ENCODE results near the gene RAB11A.

The RAB11A gene

DNA sequence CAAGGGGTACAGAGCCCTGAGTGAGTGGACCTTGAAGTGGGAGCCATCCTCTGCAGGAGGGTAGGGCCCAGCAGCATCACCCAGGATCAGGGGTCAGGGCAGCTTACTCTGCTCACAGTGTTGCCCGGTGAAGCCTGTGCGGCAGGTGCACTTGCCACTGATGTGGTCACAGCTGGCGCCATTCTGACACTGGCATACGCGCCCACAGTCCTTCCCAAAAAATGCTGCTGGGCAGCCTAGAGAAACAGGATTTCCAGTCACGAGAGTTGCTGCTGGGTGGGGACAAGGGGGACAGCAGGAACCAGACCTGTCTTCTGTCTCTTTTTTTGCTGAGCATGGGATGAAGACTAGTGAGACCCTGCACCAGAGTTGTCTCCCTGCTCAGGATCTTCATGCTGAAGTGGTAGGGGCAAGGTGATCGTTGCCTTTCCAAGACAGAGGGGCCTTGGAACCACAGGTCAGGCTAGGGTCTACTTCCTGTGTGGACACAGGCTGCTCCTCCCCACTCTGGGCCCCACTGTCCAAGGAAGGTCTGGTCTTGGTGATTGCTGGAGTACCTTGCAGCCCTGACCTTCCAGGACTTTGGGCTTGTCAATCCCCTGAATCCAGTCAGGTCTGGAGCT is 46.9 kb downstream of the RAB11A start:
- DNase-seq (ENCODE audit: extremely low read depth, low read depth), result no peak
- no peak overlapping the region for H3K4me3 ChIP-seq (replicated peaks; ENCODE audit: low read depth, low read length)

GRCh38 chr15:65916664-65917406 is 47.5 kb downstream of the RAB11A start:
- H3K4me3 ChIP-seq (replicated peaks; ENCODE audit: low read depth, low read length), result no peak overlapping the region
- DNase-seq (ENCODE audit: extremely low read depth, low read depth), result no peak
- peak; percentile 60 for TF ChIP-seq CTCF (IDR thresholded peaks at IDR 0.05; ENCODE audit: low read depth, low read length, missing control alignments)

More for the DNA sequence above, 46.9 kb downstream of the RAB11A start:
- TF ChIP-seq CTCF (IDR thresholded peaks at IDR 0.05; ENCODE audit: low read depth, low read length, missing control alignments), result no peak

DNA sequence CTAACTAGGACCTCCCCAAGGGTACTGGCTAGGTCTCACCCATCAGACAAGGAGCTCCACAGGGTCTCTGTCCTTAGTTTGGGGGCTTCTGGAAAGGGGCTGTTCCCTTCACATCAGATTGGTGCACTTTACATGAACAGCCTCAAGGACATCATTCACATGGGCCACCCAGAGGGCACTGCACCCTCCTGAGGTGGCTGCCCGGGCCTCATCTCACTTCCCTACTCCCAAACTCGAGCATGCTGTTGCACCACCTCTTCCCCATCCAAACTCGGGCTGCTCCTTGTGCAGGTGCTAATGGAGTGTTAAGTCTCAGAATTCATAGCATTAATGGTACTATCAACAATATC is 48.1 kb downstream of the RAB11A start:
- no peak for DNase-seq (ENCODE audit: extremely low read depth, low read depth)
- H3K4me3 ChIP-seq (replicated peaks; ENCODE audit: low read depth, low read length), result no peak overlapping the region
- TF ChIP-seq CTCF (IDR thresholded peaks at IDR 0.05; ENCODE audit: low read depth, low read length, missing control alignments), result no peak

DNA sequence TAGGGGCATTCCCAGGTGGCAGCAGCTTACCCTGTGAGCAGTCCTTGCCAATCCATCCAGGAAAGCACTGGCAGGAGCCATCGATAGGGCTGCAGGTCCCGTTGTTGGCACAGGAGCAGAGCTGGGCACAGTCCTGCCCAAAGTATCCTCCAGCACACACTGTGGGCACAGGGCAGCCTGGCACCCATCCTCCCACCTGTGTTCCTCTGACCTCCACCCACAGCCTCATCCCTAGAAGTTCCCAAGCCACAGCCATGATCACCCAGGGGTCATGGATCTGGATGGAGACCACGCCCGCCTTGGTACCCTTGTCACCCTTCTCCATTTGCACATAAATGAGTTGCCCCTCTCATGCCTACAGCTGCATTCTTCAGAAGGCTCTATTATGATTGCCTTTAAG is 48.6 kb downstream of the RAB11A start:
- TF ChIP-seq CTCF (IDR thresholded peaks at IDR 0.05; ENCODE audit: low read depth, low read length, missing control alignments), result no peak
- no peak overlapping the region for H3K4me3 ChIP-seq (replicated peaks; ENCODE audit: low read depth, low read length)
- no peak for DNase-seq (ENCODE audit: extremely low read depth, low read depth)

GRCh38 chr15:65918357-65918920 is 49.1 kb downstream of the RAB11A start:
- no peak overlapping the region for H3K4me3 ChIP-seq (replicated peaks; ENCODE audit: low read depth, low read length)
- no peak for DNase-seq (ENCODE audit: extremely low read depth, low read depth)
- TF ChIP-seq CTCF (IDR thresholded peaks at IDR 0.05; ENCODE audit: low read depth, low read length, missing control alignments), result no peak

DNA sequence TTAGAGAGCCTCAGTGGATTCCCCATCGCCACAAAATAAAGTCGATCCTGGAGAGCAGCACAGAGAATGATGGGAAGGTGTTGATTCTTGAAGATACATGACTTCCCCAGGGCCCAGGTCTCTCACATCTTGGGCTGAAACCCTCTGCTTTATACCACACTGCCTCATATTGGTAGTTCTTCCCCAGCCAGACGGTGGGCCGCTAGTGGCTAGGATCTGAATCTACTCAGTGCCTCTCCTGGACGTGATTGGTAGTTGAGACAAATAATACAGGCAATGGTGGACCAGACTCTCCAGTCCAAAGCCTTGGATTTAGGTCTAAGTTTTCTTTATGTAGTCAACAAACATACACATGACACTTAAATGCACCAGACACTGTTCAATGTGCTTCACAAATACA is 49.7 kb downstream of the RAB11A start:
- no peak for TF ChIP-seq CTCF (IDR thresholded peaks at IDR 0.05; ENCODE audit: low read depth, low read length, missing control alignments)
- no peak overlapping the region for H3K4me3 ChIP-seq (replicated peaks; ENCODE audit: low read depth, low read length)
- no peak for DNase-seq (ENCODE audit: extremely low read depth, low read depth)

All from HFF-Myc (cell line).